GM18520 (cell line): ENCODE results near the gene GFER.
"Not testable (repeated sequence)": the region's sequence is repeated elsewhere in the genome, so short reads cannot be mapped to it uniquely, and the experiment has no call there.

Experiments
- ATAC-seq: cut with Tn5 transposase; IDR thresholded peaks from one replicate; pipeline ENCODE4 v1.9.1; 2021; ENCODE audit not compliant: unreplicated experiment

The GFER gene

GRCh38 chr16:1957434-1958142 is 26.4 kb upstream of the GFER start:
- not testable (repeated sequence) for ATAC-seq

- not testable (repeated sequence) for ATAC-seq
Measured at GRCh38 chr16:1958143-1958491, 25.9 kb upstream of the GFER start.

GRCh38 chr16:1958715-1959268 is 25.2 kb upstream of the GFER start:
- ATAC-seq, result no peak

- peak; percentile 79 for ATAC-seq
Measured at GRCh38 chr16:1959269-1960039, 24.5 kb upstream of the GFER start, which contains the start of gene NDUFB10. NDUFB10 (plus strand) TSS chr16:1959538; CDS start chr16:1959625, 87 bp downstream.

- ATAC-seq, result no peak
Measured at GRCh38 chr16:1960665-1961630, 23.0 kb upstream of the GFER start.

GRCh38 chr16:1961651-1962067 is 22.3 kb upstream of the GFER start:
- ATAC-seq, result no peak

- ATAC-seq, result not testable (repeated sequence)
Measured at GRCh38 chr16:1962161-1963153, 21.5 kb upstream of the GFER start.

- ATAC-seq, result no peak
Measured at GRCh38 chr16:1963806-1964505, 20.0 kb upstream of the GFER start.

- ATAC-seq, result peak; percentile 80
Measured at GRCh38 chr16:1964506-1965395, 19.2 kb upstream of the GFER start, which contains the start of gene RPS2. RPS2 (minus strand) TSS chr16:1964826; CDS start chr16:1964625, 201 bp downstream.

- no peak for ATAC-seq
Measured at GRCh38 chr16:1965396-1966001, 18.5 kb upstream of the GFER start.

GRCh38 chr16:1966460-1966859 is 17.5 kb upstream of the GFER start, which contains the start of gene RNF151:
RNF151 (plus strand) TSS chr16:1966856; CDS start chr16:1966882, 26 bp downstream.
- ATAC-seq, result no peak

GRCh38 chr16:1968146-1968953 is 15.6 kb upstream of the GFER start:
- no peak for ATAC-seq

- ATAC-seq, result peak; percentile 75
Measured at GRCh38 chr16:1971796-1972489, 12.1 kb upstream of the GFER start, which contains the start of gene TBL3. TBL3 (plus strand) TSS chr16:1972053; CDS start chr16:1972165, 112 bp downstream.

- ATAC-seq, result no peak
Measured at GRCh38 chr16:1972490-1972877, 11.5 kb upstream of the GFER start.

- ATAC-seq, result no peak
Measured at GRCh38 chr16:1973461-1974156, 10.4 kb upstream of the GFER start.
